GM06990 (cell line): ENCODE results near the gene TNFAIP2.
"Not testable (repeated sequence)": the region's sequence is repeated elsewhere in the genome, so short reads cannot be mapped to it uniquely, and the experiment has no call there.

Source experiments
- DNase-seq: peaks from one replicate; pipeline ENCODE4 v3.0.0-alpha.2; 2011; ENCODE audit not compliant: insufficient read length; ENCODE audit errors: extremely low read depth
- H3K27me3 ChIP-seq: replicated peaks from 2 replicates; pipeline ENCODE4 v1.6.0; 2011; ENCODE audit warnings: low read length; ENCODE audit not compliant: control insufficient read depth, insufficient read depth
- H3K36me3 ChIP-seq: 2 replicates; pipeline ENCODE4 v1.5.1; 2011; ENCODE audit warnings: low read length; ENCODE audit not compliant: control insufficient read depth, insufficient read depth
- H3K4me3 ChIP-seq: replicated peaks from 2 replicates; pipeline ENCODE4 v1.5.1; 2011; ENCODE audit warnings: low read depth, mild to moderate bottlenecking, control low read depth, low read length
- TF ChIP-seq, protein P1 (sequence below): IDR thresholded peaks from 2 replicates; pipeline ENCODE4 v1.5.1; 2011; ENCODE audit warnings: low read length, control low read depth, mild to moderate bottlenecking, inconsistent platforms; ENCODE audit not compliant: insufficient read depth, poor library complexity, severe bottlenecking

The TNFAIP2 gene

GRCh38 chr14:103172921-103173320 is 49.7 kb downstream of the TNFAIP2 start:
- no peak overlapping the region for H3K4me3 ChIP-seq
- no peak for DNase-seq
- TF ChIP-seq, protein P1, sequence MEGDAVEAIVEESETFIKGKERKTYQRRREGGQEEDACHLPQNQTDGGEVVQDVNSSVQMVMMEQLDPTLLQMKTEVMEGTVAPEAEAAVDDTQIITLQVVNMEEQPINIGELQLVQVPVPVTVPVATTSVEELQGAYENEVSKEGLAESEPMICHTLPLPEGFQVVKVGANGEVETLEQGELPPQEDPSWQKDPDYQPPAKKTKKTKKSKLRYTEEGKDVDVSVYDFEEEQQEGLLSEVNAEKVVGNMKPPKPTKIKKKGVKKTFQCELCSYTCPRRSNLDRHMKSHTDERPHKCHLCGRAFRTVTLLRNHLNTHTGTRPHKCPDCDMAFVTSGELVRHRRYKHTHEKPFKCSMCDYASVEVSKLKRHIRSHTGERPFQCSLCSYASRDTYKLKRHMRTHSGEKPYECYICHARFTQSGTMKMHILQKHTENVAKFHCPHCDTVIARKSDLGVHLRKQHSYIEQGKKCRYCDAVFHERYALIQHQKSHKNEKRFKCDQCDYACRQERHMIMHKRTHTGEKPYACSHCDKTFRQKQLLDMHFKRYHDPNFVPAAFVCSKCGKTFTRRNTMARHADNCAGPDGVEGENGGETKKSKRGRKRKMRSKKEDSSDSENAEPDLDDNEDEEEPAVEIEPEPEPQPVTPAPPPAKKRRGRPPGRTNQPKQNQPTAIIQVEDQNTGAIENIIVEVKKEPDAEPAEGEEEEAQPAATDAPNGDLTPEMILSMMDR = no peak
- no peaks in the 10 kb centered on the region; the same call in 1 of the 2 replicates for H3K27me3 ChIP-seq
- no peaks in the 10 kb centered on the region for H3K36me3 ChIP-seq

GRCh38 chr14:103173887-103174286 is 50.6 kb downstream of the TNFAIP2 start:
- H3K36me3 ChIP-seq, H3K4me3 ChIP-seq, DNase-seq, H3K27me3 ChIP-seq: not testable (repeated sequence)

DNA sequence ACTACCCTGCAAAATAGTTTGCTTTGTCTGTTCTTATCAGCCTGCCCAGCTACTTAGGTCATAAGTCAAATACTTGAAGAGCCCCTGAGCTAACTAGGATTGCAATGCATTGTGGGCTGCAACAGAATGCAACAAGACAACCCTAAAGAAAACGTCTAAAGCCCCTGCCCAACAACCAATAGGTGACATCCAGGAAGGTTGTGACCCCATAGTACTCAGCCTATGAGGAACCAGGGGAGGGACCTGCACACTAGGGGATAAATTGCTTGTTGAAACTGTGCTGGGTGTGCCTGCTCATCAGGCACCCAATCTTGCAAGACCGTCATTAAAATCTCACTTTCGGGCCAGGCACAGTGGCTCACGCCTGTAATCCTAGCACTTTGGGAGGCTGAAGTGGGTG is 52.9 kb downstream of the TNFAIP2 start:
- not testable (repeated sequence) for H3K27me3 ChIP-seq, H3K4me3 ChIP-seq, DNase-seq, H3K36me3 ChIP-seq

DNA sequence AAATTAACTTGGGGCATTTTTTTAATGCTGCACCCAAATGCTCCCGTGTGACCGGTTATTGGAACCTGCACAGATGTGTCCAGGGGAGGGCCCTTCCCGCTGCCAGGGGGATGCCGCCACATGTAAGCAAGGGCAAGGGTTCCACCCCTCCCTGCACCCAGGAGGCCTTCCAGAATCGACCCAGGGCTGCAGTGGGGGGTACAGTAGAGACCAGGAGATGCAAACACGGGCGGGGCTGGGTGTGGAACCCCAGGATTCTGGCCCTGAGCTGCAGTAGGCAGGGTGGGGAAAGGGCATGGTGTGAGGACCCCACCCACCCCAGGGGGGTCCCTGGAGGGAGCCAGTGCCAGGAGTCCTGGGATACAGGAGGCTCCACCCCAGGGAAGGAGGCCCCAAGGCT is 54.1 kb downstream of the TNFAIP2 start:
- H3K36me3 ChIP-seq = no peaks in the 10 kb centered on the region
- no peaks in the 10 kb centered on the region for H3K27me3 ChIP-seq
- TF ChIP-seq, protein P1 = no peak
- no peak overlapping the region for H3K4me3 ChIP-seq
- no peak for DNase-seq

GRCh38 chr14:103178521-103178920 is 55.3 kb downstream of the TNFAIP2 start:
- H3K27me3 ChIP-seq = no peaks in the 10 kb centered on the region
- TF ChIP-seq, protein P1 = no peak
- DNase-seq = no peak
- H3K36me3 ChIP-seq = no peaks in the 10 kb centered on the region
- no peak overlapping the region for H3K4me3 ChIP-seq

DNA sequence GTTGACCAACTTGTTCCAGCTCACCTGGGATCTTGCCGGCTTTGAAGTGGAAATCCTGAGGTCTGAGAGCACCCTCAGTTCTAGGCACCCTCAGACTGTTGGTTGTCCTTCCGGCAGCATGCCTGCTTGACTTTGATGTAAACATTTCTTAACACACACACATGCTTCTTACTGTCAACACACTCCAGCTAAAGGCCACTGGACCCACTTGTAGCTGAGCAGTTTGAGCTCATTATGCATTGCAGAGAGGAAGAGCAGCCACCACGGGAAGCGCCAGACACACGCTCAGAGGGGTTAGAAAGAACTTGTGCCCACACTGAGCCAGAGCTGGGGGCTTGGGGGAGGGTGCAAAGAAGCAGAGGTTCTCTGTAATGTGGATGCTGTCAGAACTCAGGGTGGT is 55.8 kb downstream of the TNFAIP2 start:
- DNase-seq = no peak
- Histone ChIP-seq H3K36me3 (no peaks in the 10 kb centered on the region), H3K4me3 (no peak overlapping the region), H3K27me3 (no peaks in the 10 kb centered on the region)
- TF ChIP-seq, protein P1 = no peak

DNA sequence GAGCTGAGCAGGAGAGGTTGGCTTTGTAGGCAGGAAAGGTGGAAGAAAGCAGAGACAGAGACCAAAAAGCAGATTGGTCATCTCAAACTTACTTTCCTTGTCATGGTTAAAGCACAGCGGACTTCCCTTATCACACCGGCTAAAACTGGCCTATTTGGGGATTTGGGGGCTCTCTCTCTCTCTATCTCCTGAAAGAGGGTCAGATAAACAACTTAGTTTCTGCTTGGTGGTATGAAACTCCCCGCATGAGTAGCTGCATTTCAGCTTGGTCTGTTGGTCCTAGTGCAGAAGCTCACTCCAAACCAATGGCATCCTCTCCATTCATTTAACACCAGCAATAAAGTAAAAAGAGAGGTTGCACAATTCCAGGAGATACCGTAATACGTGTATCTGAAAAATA is 57.1 kb downstream of the TNFAIP2 start:
- H3K36me3 ChIP-seq = no peaks in the 10 kb centered on the region
- no peak for DNase-seq
- TF ChIP-seq, protein P1 = no peak

More for the DNA sequence above, 57.1 kb downstream of the TNFAIP2 start:
- no peak overlapping the region for H3K4me3 ChIP-seq
- no peaks in the 10 kb centered on the region for H3K27me3 ChIP-seq
